HG03064 (cell line): ENCODE data around the gene SAFB2.
"Not testable (repeated sequence)": the region's sequence is repeated elsewhere in the genome, so short reads cannot be mapped to it uniquely, and the experiment has no call there.

Experiments used
- ATAC-seq: cut with Tn5 transposase; IDR thresholded peaks from one replicate; pipeline ENCODE4 v1.9.1; 2021; ENCODE audit warnings: low read depth; ENCODE audit not compliant: unreplicated experiment

The SAFB2 gene

DNA sequence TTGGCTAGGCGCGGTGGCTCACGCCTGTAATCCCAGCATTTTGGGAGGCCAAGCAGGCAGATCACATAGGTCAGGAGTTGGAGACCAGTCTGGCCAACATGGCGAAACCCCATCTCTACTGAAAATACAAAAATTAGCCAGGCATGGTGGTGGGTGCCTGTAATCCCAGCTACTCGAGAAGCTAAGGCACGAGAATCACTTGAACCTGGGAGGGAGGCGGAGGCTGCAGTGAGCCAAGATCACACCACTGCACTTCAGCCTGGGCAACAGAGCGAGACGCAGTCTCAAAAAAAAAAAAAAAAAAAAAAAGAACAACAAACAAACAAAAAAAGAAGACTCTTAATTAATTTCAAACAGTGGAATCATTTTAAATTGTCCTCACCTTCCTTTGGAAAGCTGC lies 13.8 kb downstream of the SAFB2 start:
- not testable (repeated sequence) for ATAC-seq

GRCh38 chr19:5608291-5608690 lies 14.3 kb downstream of the SAFB2 start:
- no peak for ATAC-seq

- no peak for ATAC-seq
These were observed 15.0 kb downstream of the SAFB2 start for GRCh38 chr19:5607318-5608275.

- ATAC-seq: no peak
These were observed 17.2 kb downstream of the SAFB2 start for GRCh38 chr19:5605362-5605761.

DNA sequence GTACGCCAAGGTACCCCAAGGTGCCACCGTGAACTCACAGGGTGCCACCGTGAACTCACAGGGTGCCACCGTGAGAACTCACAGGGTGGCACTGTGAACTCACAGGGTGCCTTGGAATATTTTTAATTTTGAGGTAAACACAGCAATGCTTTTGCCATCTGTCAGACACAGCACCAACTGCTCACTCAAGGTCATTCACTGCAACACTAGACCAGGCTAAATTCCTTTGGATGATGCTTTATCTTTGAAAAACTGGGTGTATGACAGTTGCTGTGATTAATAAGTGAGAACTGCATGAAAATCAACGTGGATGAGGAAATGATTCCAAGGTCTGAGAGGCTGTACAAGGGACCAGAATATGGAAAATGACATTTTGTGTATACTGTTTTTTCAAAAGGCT lies 18.9 kb downstream of the SAFB2 start:
- ATAC-seq: no peak

DNA sequence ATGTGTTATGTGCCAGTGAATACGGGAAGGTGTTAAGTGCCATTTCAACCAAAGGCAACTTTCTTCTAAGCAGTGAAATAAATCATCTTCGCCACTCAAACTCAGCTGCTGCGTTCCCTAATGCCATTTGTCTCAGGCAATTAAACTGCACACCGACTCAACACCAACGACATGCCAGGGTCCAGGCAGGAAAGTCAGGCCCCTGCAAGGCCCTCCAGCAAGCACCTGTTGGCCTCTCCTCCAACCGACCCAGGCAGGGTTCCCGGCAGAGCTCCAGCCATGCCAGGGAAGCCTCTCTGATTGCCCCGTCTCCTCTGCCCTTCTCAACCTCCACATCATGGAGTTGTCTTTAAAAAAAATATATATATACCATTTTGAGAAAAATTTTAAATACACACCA lies 21.8 kb downstream of the SAFB2 start:
- ATAC-seq: no peak

- ATAC-seq: no peak
These were observed 26.8 kb downstream of the SAFB2 start for GRCh38 chr19:5595745-5596144.

GRCh38 chr19:5595129-5595528 lies 27.4 kb downstream of the SAFB2 start:
- ATAC-seq: no peak

- ATAC-seq: no peak
These were observed 28.0 kb downstream of the SAFB2 start for GRCh38 chr19:5594521-5594950.

GRCh38 chr19:5593343-5594255 lies 29.0 kb downstream of the SAFB2 start:
- no peak for ATAC-seq

DNA sequence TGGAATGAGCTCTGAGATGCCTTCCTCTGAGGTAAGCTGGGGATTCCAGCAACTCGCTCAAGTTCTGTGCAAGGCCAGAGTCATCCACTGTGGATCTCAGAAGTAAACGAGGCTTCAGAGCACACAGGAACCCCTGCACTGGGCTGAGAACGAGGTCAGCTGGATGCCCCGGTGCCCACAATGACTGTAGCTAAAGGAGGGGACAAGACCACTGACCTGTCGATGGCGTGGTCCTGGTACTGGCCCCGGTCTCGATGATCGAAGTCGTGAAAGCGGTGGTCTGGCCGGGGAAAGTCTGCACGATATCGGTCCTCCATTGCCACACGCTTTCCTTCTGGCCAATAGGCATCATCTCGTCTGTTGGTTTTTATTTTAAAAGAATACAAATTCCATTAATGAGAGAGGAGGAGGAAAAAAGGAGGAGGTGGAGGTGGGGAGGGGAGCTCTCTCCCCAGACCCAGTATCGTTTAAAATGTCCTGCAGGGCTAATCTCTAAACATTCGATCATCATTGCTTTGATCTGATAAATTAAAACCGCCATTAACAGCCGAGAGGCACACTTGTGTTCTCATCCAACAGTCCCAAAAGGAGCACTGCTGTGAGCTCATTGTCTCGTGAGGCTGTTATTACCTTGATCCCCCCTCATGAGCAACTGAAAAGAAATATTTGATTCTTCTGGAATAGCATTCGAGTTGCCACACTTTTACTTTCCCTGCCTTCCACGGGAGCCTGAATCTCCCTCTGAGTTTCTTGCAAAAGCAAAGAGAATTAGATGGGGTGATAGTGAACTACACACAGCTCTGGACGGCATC lies 29.8 kb downstream of the SAFB2 start:
- no peak for ATAC-seq

DNA sequence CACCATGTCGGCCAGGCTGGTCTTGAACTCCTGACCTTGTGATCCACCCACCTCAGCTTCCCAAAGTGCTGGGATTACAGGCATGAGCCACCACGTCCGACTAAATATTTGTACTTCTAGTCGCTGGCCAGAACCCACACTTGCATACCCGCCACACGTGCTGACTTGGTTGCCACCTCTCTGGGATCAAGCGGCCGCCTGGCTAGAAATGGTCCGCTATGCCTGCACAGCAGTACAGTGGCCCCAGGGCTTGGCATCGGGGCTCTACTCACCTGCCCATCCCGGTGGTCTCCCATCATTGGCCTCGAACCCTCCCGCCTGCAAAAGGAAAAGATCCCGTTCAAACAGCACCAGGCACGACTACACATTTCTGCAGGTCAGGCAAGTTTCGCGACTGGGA lies 31.1 kb downstream of the SAFB2 start:
- ATAC-seq: no peak

GRCh38 chr19:5590865-5591154 lies 31.8 kb downstream of the SAFB2 start:
- ATAC-seq: no peak

GRCh38 chr19:5590151-5590864 lies 32.3 kb downstream of the SAFB2 start:
- no peak for ATAC-seq

DNA sequence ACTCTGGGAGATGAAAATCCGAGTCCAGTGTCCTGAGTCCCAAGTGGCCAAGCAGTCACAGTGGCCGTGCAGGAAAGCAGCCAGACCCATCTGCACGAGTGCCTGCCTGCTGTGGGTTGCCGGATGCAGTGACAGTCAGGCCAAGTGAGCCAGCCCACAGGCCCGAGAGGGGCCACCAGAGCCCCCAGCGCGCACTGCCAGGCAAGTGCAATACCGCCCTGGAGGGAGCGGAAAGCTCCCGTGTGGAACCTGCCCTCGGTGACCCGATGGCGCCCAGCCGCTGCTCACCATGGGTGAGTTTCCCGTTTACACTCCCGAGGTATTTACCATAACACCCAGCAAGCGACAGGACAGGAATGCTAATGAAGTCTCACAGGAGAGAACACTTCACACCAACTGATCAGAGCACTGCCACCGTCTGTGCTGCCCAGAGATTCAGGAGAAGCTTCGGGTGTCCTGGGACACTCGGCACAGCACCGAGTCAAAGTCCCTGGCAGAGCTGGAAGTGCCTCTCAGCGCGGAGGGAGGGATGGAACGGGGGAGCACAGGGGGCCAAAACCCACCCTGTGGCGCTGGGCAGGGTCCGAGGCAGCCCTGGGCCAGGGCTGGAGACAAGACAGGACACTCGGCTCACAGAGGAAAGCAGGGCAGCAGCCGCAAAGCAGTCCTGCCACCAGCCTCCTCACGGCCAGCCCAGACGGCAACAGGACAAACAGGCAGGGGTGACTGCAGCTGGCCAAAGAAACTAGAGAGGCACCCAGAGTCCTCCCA lies 33.5 kb downstream of the SAFB2 start:
- no peak for ATAC-seq

GRCh38 chr19:5588441-5588840 lies 34.1 kb downstream of the SAFB2 start:
- ATAC-seq: no peak

DNA sequence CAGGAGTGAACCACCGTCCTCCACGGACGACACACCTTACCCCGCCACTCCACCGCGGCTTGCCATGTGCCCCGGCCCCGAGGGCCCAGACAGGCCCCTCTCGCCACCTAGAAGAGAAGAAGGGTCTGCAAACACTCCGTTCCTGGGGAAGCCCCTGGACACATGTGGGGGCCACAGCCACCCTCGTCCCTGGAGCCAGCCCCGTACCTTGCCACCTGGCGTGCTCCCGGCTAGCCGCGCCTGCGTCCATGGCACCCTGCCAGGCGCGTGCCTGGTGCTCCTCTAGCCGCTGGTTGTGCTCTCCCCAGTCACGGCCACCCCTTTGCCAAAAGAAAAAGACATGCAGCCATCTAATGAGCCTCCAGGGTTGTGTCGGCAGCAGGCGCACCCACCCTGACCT lies 34.9 kb downstream of the SAFB2 start:
- ATAC-seq: no peak

- no peak for ATAC-seq
These were observed 35.5 kb downstream of the SAFB2 start for GRCh38 chr19:5587071-5587455.

- ATAC-seq: no peak
These were observed 36.1 kb downstream of the SAFB2 start for GRCh38 chr19:5586300-5587070.
